GM12891 (cell line): ENCODE data around the gene TGFA.

ENCODE experiments used
- DNase-seq: peaks from one replicate; pipeline ENCODE4 v3.0.0; 2011; ENCODE audit warnings: low spot score; ENCODE audit not compliant: insufficient read length
- FAIRE-seq: peaks from 2 replicates; lab custom pipeline; 2011; peaks lifted over from hg19 to GRCh38; lab: Jason Lieb, UNC
- PAX5 ChIP-seq: IDR thresholded peaks from 2 replicates; pipeline ENCODE4 v1.6.1; 2011; ENCODE audit warnings: low read length, moderate library complexity, mild to moderate bottlenecking; ENCODE audit not compliant: insufficient read depth, severe bottlenecking
- POLR2A ChIP-seq: IDR thresholded peaks from 2 replicates; pipeline ENCODE4 v1.6.1; 2011; ENCODE audit warnings: low read depth, low read length, control low read depth
- POLR2AphosphoS5 ChIP-seq: IDR thresholded peaks from 2 replicates; pipeline ENCODE4 v1.6.1; 2011; ENCODE audit warnings: low read depth, low read length, control low read depth
- POU2F2 ChIP-seq: IDR thresholded peaks from 2 replicates; pipeline ENCODE4 v1.6.1; 2011; ENCODE audit warnings: low read depth, mild to moderate bottlenecking, control low read depth, low read length, moderate library complexity
- SPI1 ChIP-seq: IDR thresholded peaks from 2 replicates; pipeline ENCODE4 v1.6.1; 2011; ENCODE audit warnings: low read depth, low read length, control low read depth
- TAF1 ChIP-seq: IDR thresholded peaks from 2 replicates; pipeline ENCODE4 v1.6.1; 2011; ENCODE audit warnings: low read depth, low read length, control low read depth

Gene TGFA

DNA sequence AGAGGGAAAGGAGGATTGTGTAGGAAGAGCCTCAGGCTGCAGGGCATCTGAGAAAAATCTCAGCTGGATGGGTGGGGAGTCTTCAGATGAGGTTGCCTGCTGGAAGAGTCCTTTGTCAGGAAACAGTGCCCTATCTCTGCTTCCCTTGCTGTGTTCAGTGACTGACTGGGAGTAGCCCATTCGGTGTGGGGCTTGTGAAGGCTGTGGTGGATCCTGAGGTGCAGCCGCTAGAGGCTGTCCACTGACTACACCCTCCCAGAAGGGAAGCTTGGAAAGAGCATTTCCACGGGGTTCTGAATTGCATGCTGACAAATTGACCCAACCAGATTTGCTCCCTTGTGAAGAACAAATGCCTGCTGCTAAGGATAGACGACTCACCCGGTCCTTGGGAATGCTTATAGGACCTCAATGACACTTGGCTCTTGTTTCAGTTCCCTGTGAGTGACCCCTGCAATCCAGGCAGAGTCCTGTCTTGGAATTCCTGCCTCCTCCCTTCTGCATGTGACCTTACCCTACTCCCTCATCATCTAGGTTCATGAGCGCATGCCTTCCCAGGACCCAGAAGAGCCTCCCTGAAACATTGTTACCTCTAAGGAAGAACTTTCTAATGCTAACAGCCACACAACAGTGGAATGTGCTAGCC is 142.0 kb downstream of the TGFA start:
- DNase-seq (no peak), FAIRE-seq (no peak)
- TF ChIP-seq POLR2A (no peak), POLR2AphosphoS5 (no peak), PAX5 (no peak), TAF1 (no peak), POU2F2 (no peak), SPI1 (no peak)

DNA sequence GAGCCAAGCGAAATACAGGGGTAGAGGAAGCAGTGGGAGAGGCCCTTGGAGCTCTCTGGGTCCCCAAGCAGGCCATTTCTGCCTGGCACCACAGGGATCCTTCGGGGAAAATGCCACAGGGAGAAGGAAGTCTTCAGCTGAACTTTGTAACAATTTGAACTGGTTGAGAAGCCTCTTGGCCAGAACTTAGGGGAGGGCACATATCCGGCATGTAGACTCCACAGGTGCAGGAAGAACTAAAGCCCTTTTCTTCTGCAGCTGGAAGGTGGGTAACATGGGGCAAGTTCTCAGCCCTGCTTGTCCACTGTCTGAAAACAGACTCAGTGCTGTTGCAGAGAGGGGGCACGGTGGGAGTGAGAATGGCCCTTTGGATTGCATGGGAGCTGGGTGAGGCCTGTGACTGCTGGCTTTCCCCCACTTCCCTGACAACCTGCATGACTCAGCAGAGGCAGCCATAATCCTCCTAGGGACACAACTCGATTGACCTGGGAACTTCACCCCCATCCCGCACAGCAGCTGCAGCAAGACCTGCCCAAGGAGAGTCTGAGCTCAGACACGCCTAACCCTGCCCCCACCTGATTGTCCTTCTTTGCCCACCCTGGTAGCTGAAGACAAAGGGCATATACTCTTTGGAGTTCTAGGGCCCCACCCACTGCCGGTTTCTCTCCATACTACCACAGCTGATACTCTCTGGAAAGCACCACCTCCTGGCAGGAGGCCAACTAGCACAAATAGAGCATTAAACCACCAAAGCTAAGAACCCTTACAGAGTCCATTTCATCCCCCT is 150.2 kb downstream of the TGFA start:
- FAIRE-seq (no peak), DNase-seq (no peak)
- no peak for TF ChIP-seq POU2F2
- TF ChIP-seq SPI1 = no peak
- no peak for TF ChIP-seq TAF1
- no peak for TF ChIP-seq POLR2AphosphoS5
- no peak for TF ChIP-seq POLR2A
- TF ChIP-seq PAX5 = no peak

DNA sequence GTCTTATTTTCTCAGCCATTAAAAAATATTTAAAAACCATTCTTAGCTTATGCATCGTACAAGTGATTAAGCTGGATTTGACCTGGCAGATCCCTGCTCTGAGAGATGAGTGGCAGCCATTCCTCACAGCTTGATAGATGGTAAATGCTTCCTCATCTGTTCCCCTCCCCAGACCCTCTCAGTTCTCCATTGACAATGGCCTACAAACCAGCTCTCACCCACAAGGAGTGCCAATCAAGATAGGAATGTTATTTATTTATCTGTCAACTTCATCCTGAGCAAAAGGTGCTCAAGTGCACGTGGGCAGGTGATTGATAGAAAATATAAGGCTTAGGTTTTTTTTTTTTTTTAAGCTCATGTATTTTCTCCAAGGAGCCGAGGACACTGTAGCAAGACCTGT is 153.1 kb downstream of the TGFA start:
- FAIRE-seq (no peak), DNase-seq (no peak)
- no peak for TF ChIP-seq POLR2A

DNA sequence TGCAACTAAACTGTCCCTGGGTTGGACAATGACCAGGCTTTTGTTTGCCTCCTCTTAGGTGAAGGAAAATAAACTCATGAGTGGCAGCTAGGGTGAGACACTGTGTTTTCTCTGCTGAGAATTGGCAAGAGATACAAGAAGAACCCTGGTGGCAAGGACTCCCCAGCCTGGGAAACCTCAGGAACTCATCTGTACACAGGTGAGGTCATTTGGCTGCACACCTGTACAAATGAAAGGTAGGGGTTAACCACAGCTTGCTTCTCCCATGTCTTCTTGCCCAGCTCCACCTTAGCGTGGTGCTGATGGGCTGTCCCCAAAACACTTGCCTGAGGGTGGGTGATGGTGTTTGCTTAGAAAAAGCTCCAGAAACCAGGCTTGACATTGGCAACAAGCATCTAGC is 154.6 kb downstream of the TGFA start:
- TF ChIP-seq SPI1 (no peak), PAX5 (no peak), TAF1 (no peak), POLR2A (no peak), POLR2AphosphoS5 (no peak), POU2F2 (no peak)
- FAIRE-seq (no peak), DNase-seq (no peak)
